COLO829 (cell line): ENCODE data around the gene STRADA.

Experiments
- DNase-seq: peaks from one replicate; pipeline ENCODE4 v3.0.0; 2012; ENCODE audit warnings: low spot score

The STRADA gene

DNA sequence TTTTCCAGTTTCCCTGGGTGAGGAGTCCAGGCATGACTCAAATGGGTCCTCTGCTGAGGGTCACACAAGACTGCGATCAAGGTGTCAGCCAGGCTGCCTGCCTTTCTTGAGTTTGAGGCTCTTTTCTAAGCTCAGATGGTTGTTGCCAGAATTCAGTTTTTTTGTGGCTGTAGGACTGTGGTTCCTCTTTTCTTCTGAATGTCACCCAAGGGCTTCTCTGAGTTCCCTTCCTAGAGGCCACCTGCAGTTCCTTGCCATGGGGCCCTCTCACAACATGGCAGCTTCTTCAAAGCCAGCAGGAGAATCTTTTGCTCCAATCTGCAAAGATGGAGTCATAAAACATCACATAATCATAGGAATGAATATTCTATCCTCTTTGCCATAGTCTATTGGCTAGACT, 59.2 kb downstream of the STRADA start:
- DNase-seq = no peak

DNA sequence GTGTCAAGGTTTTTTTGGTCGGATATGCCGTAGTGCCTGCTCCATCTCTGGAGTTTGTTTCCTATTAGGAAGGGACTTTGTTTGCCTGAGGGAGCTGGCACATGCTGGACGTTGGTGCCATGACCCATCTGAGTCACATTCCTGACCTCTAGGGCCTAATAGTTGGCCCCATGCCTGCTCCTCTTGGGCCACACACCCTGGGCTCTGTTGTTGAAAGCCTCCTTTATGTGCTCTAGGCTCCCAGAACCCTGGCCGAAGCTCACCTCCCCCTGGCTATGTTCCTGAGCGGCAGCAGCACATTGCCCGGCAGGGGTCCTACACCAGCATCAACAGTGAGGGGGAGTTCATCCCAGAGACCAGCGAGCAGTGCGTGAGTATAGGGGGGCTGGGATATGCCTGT, 60.1 kb downstream of the STRADA start:
- peak; percentile 37 for DNase-seq

DNA sequence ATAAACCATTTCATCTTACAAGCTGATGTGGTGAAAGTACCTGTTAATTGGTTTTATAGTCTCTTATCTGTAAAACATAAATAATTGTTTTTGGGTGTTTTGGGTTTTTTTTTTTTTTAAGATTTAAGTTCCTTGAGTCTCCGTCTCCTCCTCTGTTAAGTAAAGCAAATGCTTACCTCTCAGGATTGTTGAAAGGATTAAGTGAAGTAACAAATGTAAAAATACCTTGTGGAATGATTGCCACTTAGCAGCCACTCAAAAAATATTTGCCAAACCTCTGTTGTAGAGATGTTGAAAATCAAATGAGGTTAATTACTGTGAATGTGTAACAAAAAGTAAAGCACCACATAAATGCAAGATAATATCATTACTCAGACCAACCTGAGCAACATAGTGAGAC, 60.9 kb downstream of the STRADA start:
- DNase-seq = no peak

DNA sequence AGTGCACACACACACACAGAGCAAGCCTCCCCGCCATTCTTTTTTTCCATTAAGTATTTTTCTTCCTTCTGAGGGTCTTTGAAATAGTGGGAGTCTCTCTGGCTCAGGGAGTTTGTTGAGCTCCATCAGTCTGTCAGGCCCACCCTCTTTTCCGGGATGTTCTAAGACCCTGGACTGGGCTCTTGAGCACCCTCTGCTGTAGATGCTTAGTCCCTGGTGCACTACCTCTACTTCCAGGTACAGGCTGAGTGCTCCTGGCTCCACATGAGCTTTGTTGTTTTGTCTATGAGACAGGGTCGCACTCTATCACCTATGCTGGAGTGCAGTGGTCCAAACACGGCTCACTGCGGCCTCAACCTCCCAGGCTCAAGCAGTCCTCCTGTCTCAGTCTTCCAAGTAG, 62.4 kb downstream of the STRADA start:
- DNase-seq = no peak

DNA sequence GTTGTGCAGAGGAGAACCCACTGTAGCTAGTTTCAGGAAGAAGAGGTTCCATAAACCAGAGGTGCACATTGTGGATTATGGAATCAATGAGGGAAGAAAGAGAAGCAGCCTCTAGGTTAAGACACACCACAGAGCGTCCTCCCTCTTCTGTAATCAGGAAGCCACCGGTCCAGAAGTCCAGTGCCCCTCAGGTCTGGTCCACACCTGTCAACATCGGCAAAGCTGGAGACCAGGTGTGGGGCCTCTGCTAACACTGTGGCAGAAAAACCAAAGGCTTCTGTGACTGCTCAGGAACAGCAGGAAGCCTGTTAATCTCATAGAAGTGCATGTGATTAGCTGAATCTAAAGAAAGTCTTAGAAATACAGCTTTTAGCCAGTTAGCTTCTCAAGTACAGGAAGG, 65.0 kb downstream of the STRADA start:
- no peak for DNase-seq

DNA sequence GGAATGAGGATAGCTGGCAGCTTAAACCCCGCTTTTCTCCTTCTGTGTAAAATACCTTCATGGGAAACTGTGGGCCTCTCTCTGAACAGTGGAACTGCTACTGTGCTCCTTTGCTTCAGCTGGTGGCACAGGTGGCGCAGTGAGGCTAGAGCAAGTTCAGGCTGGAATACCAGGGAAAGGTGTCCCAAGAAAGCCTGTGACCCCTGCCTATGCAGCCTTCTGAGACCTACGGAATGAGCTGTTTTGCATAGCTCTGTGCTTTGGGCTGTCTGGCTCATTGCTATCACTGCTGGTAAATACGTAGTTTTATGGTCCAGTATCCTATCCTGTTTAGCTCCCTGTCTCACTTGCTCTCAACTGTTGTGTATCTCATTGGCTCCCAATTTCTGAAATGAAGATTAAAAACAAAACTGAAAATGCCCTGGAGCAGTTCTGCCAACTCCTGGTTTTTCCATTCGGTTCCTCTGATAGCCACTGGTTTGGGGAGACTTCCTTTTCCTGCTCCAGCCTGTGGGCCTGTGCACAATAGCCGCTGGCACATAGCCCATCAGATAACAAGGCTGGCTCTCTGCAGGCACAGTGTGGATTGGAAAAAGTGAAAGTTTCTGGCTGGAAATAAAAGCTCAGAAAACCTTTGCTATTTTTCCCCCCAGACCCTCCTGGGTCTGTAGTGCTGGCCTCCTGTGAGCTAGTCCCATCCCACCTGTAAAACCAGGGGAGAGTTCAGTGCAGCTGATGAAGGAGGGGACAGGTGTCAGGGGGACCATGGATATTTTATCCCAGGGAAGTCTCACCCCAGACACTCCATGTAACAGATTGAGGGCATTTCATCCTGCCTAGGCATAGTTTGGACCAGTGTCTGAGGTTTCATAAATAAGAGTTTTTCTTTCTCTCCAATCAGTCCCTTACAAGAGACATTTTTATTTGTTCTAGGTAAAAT, 65.7 kb downstream of the STRADA start:
- DNase-seq = peak; percentile 54

DNA sequence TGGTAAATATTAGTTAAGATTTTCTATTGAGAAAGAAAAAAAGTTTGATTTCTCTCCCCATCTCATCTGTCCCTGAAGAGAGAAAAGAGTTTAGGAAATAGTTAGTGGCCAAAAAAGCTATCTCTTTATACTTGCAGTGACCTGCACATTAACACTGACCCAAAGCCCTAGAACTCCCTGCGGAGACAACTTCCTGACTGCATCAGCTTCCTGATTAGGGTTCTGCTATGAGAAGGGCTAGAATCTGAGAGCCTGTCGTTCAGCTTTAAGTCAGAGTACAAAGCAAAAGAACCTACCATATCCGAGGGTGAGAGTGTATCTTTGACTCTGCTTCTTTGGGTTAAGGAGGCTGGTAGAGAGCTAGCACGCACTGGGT, 66.4 kb downstream of the STRADA start:
- no peak for DNase-seq

DNA sequence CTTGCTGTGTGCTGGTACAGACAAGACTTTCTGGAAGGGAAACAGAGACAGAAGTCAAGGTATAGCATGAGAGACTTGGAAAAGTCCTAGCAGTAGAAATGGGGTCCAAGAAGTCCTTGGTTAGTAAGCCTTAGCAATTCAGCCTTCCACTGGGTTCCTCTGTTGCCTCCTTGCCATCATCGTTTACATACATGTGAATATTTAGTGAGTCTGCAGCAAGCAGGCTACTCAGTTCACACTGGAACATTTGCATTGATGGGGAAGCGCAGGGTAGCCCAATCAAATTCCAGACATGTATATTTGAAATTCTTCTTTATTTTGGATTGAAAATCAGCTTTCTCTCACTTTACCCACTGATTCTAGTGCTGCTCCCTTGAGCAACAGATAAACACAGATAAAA, 68.7 kb downstream of the STRADA start:
- no peak for DNase-seq

DNA sequence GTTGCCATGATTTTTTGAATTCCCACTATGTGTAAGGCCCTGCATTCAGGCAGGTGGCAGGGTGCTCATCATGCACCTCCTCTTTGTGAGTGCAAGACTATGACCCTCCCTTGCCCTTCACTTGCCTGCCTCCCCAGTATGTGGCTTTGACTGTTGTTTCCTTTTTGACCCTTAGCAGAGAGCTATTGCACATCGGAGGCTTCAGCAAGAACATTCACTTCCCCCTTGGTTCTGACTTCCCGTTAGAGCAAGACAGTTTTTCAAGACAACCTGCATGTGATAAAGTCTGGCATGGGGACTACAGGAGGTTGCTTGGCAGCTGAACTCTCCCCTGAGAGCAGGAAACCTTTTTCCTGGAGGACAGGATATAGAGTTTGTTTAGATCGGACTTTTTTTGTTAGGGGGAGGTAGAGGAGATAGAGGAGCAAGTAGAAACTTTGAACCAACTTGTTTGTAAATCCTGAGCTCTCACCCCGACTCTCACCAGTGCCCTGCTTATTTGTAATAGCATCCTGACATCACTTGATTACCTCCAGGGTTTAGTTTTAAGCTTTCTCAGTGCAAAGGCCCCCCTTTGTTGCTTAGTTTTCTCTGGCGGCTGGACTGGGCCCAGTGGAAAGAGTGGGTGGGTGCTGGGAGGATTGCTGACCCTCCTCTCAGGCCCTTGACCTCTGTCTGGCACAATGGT, 75.9 kb downstream of the STRADA start:
- no peak for DNase-seq

DNA sequence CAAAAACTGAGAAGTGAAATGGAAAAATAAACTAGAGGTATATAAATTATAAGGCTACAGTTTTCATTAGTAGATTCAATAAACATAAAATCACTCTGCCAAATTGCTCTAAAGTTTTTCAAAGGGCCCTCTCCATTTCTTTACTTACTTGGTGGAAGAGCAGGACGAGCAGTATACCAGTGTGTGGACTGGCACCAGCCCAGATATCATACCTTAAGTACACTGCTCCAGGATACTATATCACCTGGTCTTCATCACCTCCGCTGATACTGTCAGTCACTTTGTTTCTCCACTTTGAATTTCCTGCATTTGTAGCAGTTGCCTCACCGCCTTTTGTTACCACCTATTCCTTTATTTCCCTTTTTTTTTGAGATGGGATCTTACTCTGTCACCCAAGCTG, 81.7 kb downstream of the STRADA start:
- DNase-seq = no peak

DNA sequence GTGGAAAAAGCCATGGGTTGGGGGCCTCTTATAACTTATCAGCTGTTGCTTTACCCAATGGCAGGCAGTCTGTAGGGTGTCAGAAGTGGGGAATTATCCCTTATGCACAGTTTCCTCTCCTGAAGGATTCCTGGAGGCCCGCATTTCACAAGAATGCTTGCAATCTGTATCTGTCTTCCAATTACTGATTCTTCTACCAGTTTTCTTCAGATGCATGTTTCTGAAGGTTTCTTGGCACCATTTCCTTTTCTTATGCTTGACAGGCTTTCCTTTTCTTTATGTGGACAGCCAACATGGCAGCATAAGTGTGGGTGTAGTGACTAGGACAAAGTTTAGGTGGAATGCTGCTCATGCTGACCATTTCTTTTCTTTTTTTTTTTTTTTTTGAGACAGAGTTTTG, 83.2 kb downstream of the STRADA start:
- no peak for DNase-seq

DNA sequence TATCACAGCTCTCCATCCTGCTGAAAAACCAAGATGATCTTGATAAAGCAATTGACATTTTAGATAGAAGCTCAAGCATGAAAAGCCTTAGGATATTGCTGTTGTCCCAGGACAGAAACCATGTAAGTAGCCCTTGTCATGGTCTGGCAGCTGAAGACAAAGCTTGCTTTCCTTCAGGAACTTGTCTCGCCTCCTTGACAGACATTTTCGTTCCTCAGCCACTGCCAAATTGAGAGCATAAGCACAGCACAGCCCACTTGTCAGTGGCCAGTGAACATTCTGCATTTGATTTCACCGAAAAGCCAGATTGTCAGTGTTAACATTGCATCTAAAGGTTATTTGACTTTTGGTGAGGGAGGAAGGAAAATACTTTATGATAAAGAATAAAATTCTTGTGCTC, 83.8 kb downstream of the STRADA start:
- DNase-seq = no peak

DNA sequence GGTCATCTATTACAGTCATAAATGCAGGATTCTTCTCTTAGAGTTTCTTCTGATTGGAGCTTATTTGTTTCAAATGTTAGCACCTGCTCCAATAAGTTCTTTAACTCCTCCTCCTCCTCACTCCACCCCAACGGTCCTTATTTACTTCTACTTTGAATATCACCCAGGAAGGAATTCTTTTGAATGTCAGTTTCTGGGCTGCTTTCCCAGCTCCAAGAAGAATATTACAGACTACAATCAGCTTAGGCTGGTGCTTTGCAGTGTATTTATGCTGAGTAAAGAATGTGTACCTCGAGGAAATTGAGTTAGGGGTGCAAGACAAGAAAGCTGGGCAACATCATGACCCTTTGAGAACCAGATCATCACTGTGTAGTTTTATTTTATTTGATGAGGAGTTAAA, 88.5 kb downstream of the STRADA start:
- DNase-seq = no peak
